ENCODE results near the gene SDK1. TPM values are rescaled to one million over a fixed set of nuclear protein-coding genes. Genes with fewer than 3 reads are reported as not detected.

Gene SDK1
- total and polyA plus RNA-seq, 4 donors, result 0.12 to 0.47 (median 0.36) TPM

GRCh38 chr7:3564231-3564630, 263.2 kb downstream of the SDK1 start:
- Histone ChIP-seq H3K4me1 (ENCODE audit: control insufficient read depth in 4 of 4, insufficient read depth in 4 of 4, low read length in 3 of 4) (no peaks in the 10 kb centered on the region), H3K27ac (ENCODE audit: low read depth in 1 of 2, low read length in 2 of 2) (no peak overlapping the region), H3K4me3 (ENCODE audit: low read depth in 1 of 3, low read length in 3 of 3) (no peak overlapping the region), H3K9ac (ENCODE audit: low read depth in 1 of 2, low read length in 2 of 2) (no peak overlapping the region), H3K9me3 (ENCODE audit: control insufficient read depth in 4 of 4, low read length in 3 of 4) (peaks cover 0 to 2% (median 0%) of the 10 kb centered on the region in 4 donors), H3K27me3 (ENCODE audit: control insufficient read depth in 4 of 4, insufficient read depth in 4 of 4, low read length in 3 of 4) (no peaks in the 10 kb centered on the region), H3K36me3 (ENCODE audit: control insufficient read depth in 4 of 4, insufficient read depth in 3 of 4, low read depth in 1 of 4, low read length in 3 of 4) (no peaks in the 10 kb centered on the region)
- WGBS, result 94% methylated on average over 3 of the region's 3 CpGs
- no peak for DNase-seq (ENCODE audit: low spot score)
- TF ChIP-seq MAX (IDR thresholded peaks at IDR 0.05), result no peak
- TF ChIP-seq HNF4A (conservative IDR thresholded peaks at IDR 0.05), result no peak
- TF ChIP-seq ZBTB33 (IDR thresholded peaks at IDR 0.05), result no peak
- no peak for TF ChIP-seq TAF1 (conservative IDR thresholded peaks at IDR 0.05)
- no peak for TF ChIP-seq RAD21 (IDR thresholded peaks at IDR 0.05)
- TF ChIP-seq NR2F2 (IDR thresholded peaks at IDR 0.05), result no peak
- TF ChIP-seq FOXA1 (IDR thresholded peaks at IDR 0.05), result no peak

- H3K27me3 ChIP-seq (ENCODE audit: control insufficient read depth in 4 of 4, insufficient read depth in 4 of 4, low read length in 3 of 4), result no peaks in the 10 kb centered on the region
- H3K4me3 ChIP-seq (ENCODE audit: low read depth in 1 of 3, low read length in 3 of 3), result no peak overlapping the region
- no peaks in the 10 kb centered on the region for H3K4me1 ChIP-seq (ENCODE audit: control insufficient read depth in 4 of 4, insufficient read depth in 4 of 4, low read length in 3 of 4)
- H3K9ac ChIP-seq (ENCODE audit: low read depth in 1 of 2, low read length in 2 of 2), result no peak overlapping the region
- no peak for TF ChIP-seq RAD21 (IDR thresholded peaks at IDR 0.05)
- TF ChIP-seq TAF1 (conservative IDR thresholded peaks at IDR 0.05), result no peak
- no peak for TF ChIP-seq JUND (IDR thresholded peaks at IDR 0.05)
- TF ChIP-seq EGR1 (IDR thresholded peaks at IDR 0.05; ENCODE audit: low read depth in 2 of 2), result no peak
- TF ChIP-seq CTCF (IDR thresholded peaks at IDR 0.05; ENCODE audit: low read depth, low read length, missing input control), result no peak
- H3K9me3 ChIP-seq (ENCODE audit: control insufficient read depth in 4 of 4, low read length in 3 of 4), result no peaks in the 10 kb centered on the region
- no peaks in the 10 kb centered on the region for H3K36me3 ChIP-seq (ENCODE audit: control insufficient read depth in 4 of 4, insufficient read depth in 3 of 4, low read depth in 1 of 4, low read length in 3 of 4)
- DNase-seq (ENCODE audit: low spot score), result no peak
- H3K27ac ChIP-seq (ENCODE audit: low read depth in 1 of 2, low read length in 2 of 2), result no peak overlapping the region
- WGBS, result 93% methylated on average over 1 of the region's 1 CpG
Observed at GRCh38 chr7:3568516-3568915, 267.5 kb downstream of the SDK1 start.

- Histone ChIP-seq H3K36me3 (ENCODE audit: control insufficient read depth in 4 of 4, insufficient read depth in 3 of 4, low read depth in 1 of 4, low read length in 3 of 4) (no peaks in the 10 kb centered on the region), H3K4me1 (ENCODE audit: control insufficient read depth in 4 of 4, insufficient read depth in 4 of 4, low read length in 3 of 4) (no peaks in the 10 kb centered on the region), H3K27ac (ENCODE audit: low read depth in 1 of 2, low read length in 2 of 2) (no peak overlapping the region), H3K4me3 (ENCODE audit: low read depth in 1 of 3, low read length in 3 of 3) (no peak overlapping the region), H3K9ac (ENCODE audit: low read depth in 1 of 2, low read length in 2 of 2) (no peak overlapping the region), H3K27me3 (ENCODE audit: control insufficient read depth in 4 of 4, insufficient read depth in 4 of 4, low read length in 3 of 4) (no peaks in the 10 kb centered on the region), H3K9me3 (ENCODE audit: control insufficient read depth in 4 of 4, low read length in 3 of 4) (no peaks in the 10 kb centered on the region)
- 38% methylated on average over 3 of the region's 3 CpGs for WGBS
- no peak for DNase-seq (ENCODE audit: low spot score)
- peak in 1 of 2 donors; percentile 8 for TF ChIP-seq HNF4A (conservative IDR thresholded peaks at IDR 0.05)
- TF ChIP-seq RAD21 (IDR thresholded peaks at IDR 0.05), result no peak
Observed at GRCh38 chr7:3569643-3570042, 268.6 kb downstream of the SDK1 start.

Measured in liver (tissue), 9 donors.